GM18861 (cell line): ENCODE results near the gene CNR2.
"Not testable (repeated sequence)": the region's sequence is repeated elsewhere in the genome, so short reads cannot be mapped to it uniquely, and the experiment has no call there.

Experiments used
- ATAC-seq: cut with Tn5 transposase; IDR thresholded peaks from one replicate; pipeline ENCODE4 v1.9.1; 2021; ENCODE audit not compliant: unreplicated experiment

Gene CNR2

DNA sequence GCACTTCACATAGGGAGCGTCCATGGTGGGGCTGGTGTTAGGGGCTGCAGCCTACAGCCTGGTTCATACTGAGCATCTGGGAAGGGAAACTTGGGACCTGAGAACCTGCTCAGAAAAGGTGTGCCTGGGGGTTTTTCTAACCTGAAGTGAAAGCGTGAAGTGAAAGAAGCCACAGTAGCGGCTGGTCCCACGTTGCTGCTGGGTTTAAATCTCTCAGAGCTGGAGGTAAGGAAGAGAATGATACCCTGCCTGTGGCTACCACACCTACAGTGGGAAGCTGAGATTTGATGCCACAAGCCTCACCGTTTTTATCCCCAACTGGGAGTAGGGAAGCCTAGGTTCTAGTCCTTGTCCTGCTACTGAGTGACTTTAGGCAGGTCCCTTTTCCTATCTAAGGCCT is 24.1 kb downstream of the CNR2 start:
- peak; percentile 44 for ATAC-seq

DNA sequence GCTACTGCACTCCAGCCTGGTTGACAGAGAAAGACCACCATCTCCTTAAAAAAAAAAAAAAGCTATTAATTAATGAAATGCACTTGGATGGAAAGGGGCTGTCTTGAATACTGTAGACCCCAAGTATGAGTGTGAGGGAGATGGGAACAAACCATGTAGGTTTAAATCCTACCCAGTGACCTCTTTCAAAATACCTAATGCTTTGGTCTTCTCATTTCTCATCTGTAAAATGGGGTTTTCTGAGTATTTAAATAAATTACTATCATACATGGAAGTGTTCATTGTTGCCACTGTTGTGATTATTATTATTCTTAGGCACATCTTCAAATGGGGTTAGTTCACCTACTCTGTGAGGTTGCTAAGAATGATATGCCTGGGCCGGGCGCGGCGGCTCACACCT is 27.9 kb downstream of the CNR2 start:
- no peak for ATAC-seq

DNA sequence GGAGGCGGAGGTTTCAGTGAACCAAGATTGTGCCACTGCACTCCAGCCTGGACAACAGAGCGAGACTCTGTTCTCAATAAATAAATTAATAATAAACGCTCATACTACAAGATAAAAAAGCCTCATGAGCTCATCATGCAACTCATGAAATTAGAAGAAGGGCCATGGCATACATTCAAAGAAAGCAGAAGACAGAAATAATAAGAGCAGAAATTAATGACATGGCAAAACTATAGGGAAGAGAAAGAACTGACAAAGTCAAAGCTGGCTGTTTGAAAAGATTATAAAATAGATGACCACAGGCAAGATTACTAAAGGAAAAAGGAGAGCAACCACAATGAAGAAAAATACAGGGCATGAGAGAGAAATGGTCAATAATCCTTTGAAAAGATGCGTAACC is 30.4 kb downstream of the CNR2 start:
- no peak for ATAC-seq

DNA sequence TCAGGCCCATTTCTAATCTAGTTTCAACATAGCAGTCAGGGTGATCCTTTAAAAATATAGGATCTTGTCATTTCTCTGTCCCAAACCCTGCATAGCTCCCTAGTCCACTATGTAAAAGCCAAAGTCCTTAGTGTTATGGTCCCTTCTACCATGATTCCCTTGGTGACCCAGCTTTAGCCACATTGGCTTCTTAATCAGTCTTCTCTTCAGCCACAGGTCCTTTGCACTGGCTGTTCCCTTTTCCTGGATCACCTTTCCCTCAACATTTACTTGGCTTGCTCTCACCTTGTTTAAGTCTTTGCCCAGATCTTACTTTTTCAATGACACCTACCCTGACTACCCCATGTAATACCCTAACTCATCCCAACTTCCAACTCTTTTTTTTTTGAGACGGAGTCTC is 33.4 kb downstream of the CNR2 start:
- no peak for ATAC-seq

DNA sequence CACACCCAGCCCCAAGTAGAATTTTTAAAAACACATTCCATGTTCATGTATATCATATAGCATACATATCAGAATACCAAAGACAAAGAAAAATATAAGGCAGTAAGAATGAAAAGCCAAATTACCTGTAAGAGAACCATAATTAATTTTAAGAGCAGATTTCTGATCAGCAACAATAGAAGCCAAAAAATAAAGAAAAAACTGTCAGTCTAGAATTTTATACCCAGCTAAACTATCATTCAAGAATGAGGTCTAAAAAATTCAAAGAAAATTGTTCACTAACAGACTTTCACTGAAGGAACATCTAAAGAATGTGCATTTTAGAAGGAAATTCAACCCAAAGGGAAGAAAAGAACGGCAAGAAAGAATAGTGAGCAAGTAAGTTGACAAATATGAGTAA is 34.5 kb downstream of the CNR2 start:
- no peak for ATAC-seq

DNA sequence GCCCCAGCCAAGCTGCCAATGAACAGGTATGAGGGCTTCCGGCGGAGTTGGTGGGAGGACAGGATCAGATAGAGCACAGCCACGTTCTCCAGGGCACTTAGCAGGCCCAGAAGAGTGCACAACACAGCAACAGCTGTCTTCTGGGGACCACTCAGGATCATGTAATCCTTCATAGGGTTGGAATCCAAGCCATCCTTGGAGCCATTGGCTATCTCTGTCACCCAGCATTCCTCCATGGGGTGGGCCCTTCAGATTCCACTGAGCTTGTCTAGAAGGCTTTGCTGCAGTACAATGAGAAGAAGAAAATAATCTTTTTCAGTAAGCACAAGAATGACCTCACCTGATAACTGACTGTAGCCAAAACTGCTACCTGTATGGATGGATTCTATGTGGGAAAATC is 37.8 kb downstream of the CNR2 start:
- ATAC-seq: no peak

DNA sequence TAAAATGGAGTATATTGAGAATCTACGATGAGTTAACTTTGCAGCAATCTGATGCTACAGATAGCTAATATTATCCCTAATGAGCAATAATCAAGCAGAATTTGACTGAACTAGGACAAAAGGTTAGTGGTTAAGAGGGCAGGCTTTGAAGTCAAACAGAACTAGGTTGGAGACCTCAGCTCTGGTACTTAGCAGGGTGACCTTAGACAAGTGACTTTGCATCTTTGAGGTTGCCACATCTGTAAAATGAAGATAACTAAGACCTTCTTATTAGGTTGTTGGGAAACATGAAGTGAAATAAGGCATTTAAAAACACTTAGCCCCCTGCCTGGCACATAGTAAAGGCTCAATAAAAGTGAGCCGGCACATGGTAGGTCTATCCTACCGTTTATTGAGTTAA is 40.7 kb downstream of the CNR2 start:
- no peak for ATAC-seq

DNA sequence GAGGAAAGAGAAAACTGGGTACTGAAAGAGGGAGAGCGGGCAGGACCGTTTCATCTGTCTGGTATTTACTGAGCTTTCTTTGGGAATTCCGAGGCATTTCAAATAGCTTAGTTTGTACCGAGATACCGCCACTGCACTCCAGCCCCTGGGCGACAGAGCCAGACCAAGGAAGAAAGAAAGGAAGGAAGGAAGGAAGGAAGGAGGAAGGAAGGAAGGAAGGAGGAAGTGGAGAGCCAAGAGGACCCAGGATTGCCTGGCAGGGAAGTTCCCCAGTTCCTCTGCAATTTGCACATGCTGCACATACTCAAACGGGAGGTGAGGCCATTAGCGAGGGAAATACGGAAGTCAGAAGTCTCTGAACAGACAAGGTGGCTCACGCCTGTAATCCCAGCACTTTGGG is 44.1 kb downstream of the CNR2 start:
- ATAC-seq: no peak

DNA sequence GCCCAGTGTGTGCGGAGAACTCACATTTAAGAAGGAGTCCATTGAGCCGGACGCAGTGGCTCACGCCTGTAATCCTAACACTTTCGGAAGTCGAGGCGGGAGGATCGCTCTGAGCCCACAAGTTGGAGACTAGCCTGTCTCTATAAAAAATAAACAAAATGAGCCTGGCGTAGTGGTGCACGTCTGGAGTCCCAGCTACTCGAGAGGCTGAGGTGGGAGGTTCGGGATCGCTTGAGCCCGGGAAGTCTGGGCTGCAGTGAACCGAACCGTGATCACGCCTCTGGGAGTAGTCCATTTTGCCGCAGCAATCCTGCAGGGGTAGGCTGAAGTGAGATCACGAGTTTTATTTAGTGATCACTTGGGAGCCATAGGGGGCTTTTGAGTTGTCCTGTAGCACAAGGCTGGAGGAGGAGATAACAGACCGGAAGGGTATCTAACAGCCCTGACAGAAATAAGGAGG is 44.6 kb downstream of the CNR2 start:
- no peak for ATAC-seq

DNA sequence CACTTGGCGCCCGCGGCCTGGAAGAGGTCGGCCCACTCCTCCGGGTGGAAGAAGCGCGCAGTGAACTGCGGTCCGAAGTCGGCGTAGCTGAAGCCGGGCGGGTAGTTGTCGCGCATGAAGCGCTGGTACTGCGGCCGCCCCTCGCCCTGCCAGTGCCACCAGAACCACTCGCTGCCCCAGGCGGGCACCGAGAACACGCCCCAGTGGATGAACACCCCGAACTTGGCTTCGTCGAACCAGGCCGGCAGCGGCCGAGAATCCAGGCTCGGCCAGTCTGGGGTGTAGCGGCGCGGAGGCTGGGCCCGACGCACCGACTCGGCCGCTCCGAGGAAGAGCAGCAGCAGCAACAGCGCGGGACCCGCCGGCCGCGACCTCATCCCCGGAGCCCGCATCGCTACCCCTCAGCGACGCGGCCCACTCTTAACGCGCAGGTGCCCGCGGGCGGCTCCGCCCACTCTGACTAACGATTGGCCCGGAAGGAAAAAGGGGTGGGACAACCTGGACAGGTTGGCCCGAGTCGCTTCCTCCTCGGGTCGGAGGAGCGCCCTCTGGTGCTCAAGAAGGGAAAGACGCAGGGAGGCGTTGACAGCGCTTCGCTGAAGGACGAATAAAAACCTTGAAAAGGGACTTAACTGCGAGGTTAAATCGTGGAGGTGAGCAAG is 45.1 kb downstream of the CNR2 start, which contains the start of gene FUCA1:
Gene FUCA1, minus strand, starts transcription at position 396 of the 662 bp plus-strand sequence. Its CDS starts 4 bp downstream, at position 392.
- peak; percentile 79 for ATAC-seq

DNA sequence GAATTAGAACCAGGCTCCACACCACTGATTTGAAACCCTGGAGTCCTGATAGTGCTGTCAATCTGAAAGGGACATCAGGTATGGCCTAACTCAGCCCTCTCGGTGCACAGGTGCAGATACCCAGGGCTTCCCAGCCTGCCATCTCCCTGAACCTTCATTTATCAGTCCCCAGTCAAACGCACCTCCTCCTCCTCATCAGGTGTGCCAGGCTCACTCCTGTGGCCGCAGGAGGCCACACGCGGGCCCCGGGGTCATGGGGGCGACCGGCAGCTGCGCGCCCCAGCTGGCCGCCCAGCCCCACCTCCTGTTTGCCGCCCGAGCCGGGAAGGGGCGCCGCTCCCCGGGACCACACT is 45.6 kb downstream of the CNR2 start:
- no peak for ATAC-seq

DNA sequence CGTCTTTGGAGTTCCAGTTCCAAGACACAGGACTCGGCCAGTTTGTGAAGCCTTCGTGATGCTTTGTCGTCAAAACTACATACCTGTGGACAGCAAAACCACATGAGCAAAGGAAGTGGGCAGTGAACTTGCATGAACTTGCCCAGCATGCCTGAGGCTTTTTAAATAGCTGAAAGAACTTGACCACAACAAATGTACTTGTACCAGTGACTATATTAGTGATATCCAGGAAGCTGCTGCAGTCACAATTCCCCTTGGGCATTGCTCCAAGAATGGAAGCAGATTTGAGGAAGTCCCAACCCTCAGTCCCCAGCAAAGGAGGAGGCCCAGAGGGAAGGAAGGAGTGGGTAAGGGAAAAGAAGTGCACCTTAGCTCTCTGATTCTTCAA is 47.6 kb downstream of the CNR2 start:
- no peak for ATAC-seq

DNA sequence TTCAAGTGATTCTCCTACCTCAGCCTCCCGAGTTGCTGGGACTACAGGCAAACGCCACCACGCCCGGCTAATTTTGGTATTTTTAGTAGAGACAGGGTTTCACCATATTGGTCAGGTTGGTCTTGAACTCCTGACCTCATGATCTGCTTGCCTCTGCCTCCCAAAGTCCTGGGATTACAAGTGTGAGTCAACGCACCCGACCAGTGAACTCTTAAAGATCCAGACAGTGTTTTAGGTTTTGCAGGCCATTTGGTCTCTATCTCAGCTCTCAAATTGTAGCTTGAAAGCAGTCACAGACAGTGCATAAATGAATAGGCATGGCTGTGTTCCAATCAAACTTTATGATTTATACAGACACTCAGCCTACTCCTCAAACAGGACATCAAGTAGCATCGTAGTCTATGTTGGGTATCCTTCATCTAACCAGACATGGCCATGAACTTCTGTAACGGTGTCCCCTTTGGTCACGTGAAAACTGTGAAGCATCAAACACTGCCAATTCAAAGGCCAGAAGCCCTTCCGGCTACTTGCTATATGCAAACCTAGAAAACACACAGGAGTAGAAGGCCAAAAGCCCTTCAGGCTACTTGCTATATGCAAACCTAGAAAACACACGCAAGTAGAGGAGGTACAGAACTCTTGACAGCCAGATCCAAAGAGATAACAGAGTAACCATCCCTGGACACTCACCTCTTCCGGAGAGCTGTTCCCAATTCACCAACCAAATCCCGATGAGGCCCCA is 48.2 kb downstream of the CNR2 start:
- ATAC-seq: no peak

DNA sequence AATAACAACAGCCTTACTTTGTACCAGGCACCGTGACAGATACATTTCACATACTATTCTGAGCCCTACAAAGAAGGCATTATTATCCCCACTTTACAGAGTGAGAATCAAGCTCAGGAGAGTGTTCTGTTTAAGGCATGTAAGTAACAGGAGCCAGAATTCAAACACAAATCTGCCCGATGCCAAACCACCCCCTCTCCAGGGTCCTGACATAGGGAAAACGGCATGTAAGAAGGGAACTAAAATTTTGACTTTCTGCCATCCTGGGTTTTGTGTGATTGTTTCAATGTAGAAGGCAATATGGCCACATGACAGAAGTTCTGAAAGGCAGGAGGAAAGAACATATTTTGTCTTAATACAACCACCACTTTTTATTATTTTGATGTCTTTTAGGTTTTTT is 50.5 kb downstream of the CNR2 start:
- no peak for ATAC-seq

DNA sequence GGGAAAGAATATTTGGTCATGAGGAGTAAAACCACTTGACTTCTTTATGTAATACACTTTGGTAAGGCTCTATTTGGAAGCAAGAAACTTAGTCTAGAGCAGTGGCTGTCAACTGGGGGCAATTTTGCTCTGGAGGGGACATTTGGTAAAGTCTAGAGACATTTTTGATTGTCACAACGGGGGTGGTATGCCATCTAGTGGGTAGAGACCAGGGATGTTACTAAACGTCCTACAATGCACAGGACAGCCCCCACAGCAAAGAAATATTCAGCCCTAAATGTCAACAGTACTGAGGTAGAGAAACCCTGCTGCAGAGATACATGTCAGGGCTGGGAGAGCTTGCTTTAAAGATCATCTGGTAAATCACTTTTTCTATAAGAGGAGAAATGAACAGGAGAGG is 58.6 kb downstream of the CNR2 start:
- ATAC-seq: no peak

DNA sequence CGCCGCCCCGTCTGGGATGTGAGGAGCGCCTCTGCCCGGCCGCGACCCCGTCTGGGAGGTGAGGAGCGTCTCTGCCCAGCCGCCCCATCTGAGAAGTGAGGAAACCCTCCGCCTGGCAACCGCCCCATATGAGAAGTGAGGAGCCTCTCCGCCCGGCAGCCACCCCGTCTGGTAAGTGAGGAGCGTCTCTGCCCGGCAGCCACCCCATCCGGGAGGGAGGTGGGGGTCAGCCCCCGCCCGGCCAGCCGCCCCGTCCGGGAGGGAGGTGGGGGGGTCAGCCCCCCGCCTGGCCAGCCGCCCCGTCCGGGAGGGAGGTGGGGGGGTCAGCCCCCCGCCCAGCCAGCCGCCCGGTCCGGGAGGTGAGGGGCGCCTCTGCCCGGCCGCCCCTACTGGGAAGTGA is 60.0 kb downstream of the CNR2 start:
- not testable (repeated sequence) for ATAC-seq

DNA sequence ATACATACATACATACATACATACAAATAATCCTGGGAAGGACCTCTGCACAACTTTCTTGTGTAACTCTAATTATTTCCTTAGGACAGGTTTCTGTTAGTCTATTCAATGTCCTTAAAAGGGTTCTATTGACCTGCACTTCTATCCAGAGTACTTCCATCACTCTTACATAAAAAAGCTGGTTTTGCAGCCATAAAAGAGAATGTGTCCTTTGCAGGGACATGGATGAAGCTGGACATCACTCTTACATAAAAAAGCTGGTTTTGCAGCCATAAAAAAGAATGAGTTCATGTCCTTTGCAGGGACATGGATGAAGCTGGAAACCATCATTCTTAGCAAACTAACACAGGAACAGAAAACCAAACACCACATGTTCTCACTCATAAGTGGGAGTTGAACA is 61.8 kb downstream of the CNR2 start:
- ATAC-seq: not testable (repeated sequence)

DNA sequence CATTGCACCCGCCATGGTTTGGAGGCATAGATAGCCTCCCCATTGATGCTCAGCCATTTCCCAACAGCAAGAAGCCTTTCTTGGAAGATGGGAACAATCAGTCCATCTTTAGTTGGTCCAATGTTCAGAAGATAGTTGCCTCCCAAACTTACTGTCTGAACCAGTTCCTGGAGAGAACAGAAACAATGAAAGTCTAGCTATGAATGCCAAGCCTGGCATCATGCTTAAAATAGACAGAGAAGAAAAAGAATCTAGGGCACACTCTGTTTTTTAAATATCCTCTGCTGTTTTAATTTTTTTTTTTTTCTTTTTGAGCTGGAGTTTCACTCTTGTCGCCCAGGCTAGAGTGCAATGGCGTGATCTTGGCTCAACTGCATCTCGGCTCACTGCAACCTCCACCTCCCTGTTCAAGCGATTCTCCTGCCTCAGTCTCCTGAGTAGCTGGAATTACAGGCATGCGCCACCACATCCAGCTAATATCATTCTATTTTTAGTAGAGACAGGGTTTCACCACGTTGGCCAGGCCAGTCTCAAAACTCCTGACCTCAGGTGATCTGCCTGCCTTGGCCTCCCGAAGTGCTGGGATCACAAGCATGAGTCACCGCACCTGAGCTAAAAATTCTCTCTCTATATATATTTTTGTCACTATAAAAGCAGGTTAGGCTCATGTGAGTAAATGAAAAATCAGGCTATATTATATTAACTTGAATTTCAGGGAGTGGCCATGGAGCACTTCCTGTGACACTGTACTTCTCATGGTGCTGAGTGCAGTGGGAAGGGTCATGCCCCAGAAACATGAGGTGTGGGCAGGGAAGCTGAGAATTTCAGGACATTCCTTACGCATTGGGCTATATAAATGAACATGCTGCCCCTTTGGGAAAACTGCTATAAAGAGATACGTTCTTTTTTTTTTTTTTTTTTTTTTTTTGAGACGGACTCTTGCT is 64.2 kb downstream of the CNR2 start:
- no peak for ATAC-seq

DNA sequence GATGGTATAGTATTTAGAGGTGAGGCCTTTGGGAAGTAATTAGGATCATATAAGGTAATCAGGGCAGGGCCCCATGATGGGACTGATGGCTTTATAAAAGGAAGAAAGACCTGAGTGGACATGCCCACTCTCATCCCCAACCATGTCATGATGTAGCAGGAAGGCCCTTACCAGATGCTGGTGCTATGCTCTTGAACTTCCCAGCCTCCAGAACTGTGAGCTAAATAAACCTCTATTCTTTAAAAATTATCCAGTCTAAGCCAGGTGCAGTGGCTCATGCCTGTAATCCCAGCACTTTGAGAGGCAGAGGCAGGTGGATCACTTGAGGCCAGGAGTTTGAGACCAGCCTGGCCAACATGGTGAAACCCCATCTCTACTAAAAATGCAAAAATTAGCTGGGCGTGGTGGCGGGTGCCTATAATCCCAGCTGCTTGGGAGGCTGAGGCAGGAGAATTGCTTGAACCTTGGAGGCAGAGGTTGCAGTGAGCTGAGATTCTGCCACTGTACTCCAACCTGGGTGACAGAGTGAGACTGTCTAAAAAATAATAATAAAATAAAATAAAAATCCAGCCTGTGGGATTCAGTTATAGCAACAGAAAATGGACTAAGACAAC is 65.6 kb downstream of the CNR2 start:
- not testable (repeated sequence) for ATAC-seq

DNA sequence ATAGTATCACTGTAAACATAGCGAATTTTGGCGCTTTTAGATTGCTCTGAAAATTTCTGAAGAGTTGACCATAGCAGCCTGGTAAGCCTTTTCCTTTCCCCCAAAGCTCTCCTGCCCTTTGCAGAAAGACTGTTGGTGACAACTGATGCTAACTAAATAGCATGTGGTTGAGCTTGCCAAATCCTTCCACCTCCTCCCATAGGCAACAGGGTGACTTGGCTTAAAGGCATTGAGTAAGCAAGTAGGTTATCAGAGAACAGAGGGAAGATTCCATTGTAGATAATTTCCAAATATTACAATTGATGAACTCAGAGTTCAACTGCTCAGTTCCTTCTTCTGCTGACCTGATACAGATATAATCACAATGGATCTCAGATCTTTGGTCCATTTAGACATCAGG is 68.0 kb downstream of the CNR2 start:
- no peak for ATAC-seq

DNA sequence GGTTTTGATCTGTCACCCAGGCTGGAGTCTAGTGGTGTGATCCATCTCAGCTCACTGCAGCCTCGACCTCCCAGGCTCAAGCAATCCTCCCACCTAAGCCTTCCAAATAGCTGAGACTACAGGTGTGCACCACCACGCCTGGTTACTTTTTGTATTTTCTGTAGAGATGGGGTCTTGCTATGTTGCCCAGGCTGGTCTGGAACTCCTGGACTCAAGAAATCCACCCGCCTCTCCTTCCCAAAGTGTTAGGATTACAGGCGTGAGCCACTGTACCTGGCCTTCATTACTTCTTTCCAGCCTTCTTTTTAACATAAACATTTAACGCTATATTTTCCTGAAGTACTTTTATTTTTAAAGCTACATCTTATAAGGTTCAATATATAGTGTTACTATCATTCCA is 69.5 kb downstream of the CNR2 start:
- ATAC-seq: no peak
